Frontal cortex (tissue), 4 donors: ENCODE results near the gene KCNAB1. TPM values are rescaled to one million over a fixed set of nuclear protein-coding genes. Genes with fewer than 3 reads are reported as not detected.
"Not testable (repeated sequence)": the region's sequence is repeated elsewhere in the genome, so short reads cannot be mapped to it uniquely, and the experiment has no call there.

Experiments used
- DNase-seq, 2 donors: peaks; one replicate each; pipeline ENCODE4 v3.0.0; 2012; ENCODE audit warnings: low spot score in 2 of 2
- FAIRE-seq: peaks from 2 replicates; lab custom pipeline; 2012; peaks lifted over from hg19 to GRCh38; lab: Jason Lieb, UNC
- total RNA-seq: library from RNA; depleted of rRNA; stranded (reverse); fragments of >200 nt; gene quantifications from one replicate; pipeline ENCODE4 v1.2.3, GENCODE V29; 2014
- donor health status: control.
- donor health status: control.
- donor health status: control.

KCNAB1 gene
- total RNA-seq, 1 donor from 2014 or later = 31.4 TPM

DNA sequence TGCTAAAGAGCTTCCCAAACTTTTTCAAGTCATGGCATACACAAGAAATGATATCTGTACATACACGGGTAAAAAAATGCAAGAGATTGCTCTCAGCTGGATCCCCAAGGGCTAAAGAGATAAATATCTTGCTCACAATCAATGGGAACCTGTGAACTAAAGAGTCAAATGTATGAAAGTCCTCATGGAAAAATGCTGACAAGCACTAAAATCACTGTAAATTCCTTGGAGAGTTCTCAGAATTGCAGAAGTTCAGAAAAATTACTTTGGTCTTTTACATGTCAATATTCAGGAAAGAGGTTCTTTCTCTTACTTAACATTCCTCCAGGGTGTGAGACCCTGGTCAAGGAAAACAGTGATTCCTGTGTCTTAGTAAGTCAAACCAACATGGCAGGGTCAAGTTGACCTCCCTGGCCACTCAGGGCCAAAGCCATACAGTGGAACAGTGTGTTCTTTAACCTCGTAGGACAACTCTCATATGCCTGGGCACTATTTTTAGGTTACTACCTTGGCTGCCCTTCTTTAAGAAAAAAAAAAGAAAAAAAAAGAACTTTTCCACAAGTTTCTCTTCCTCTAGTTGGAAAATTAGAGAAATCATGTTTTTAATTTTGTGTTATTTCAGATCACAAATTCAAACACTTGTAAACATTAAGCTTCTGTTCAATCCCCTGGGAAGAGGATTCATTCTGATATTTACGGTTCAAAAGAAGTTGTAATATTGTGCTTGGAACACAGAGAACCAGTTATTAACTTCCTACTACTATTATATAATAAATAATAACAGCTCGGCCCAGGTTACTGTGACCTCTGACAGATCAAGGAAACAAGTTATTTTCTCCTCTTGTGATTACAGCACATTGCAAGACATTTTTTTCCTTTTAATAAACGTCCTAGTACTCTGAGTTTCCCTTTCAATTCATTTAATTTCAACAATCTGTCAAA lies 422.0 kb downstream of the KCNAB1 start:
- DNase-seq (no peak), FAIRE-seq (no peak)

DNA sequence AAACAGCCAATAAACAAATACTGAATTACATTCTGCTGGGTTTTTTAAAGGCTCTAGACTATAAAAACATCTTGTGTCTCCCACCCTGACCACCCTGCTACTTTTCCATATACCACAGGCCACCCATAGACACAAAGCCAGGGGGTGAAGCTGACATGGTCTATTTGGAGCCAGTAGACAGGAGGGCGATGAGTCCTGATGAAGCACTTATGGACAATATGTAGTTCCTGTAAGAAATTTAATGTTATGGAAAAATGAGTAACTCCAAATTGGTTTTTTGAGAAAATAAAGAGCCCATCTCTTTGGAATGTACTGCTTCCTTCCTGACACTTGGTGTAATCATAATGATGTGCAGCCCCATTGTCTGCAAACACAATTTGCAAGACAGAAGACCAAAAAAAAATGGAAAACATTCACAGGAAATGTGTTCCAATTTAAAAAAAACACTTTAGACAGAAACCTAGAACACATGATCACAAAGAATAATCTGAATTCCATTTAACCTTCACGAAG lies 422.7 kb downstream of the KCNAB1 start:
- no peak for DNase-seq
- FAIRE-seq = no peak

DNA sequence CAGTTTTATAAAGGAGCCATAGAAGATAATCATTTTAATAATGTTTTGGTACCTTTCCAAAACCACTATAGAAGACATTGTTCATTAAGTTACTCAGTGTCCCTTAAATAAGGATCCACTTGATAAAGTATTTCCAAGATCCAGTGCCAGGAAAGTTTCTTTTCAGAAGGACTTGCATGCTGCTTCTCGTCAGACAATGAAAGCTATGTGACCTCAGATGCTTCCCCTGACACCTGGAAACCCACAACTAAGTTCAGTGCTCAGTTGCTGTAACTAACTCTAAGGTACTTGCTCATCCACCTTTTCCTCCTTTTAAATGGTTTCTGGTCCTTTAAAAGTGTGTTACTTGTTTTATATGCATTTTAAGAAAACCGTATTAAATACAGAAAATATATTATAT lies 427.3 kb downstream of the KCNAB1 start:
- no peak for FAIRE-seq
- DNase-seq = no peak

DNA sequence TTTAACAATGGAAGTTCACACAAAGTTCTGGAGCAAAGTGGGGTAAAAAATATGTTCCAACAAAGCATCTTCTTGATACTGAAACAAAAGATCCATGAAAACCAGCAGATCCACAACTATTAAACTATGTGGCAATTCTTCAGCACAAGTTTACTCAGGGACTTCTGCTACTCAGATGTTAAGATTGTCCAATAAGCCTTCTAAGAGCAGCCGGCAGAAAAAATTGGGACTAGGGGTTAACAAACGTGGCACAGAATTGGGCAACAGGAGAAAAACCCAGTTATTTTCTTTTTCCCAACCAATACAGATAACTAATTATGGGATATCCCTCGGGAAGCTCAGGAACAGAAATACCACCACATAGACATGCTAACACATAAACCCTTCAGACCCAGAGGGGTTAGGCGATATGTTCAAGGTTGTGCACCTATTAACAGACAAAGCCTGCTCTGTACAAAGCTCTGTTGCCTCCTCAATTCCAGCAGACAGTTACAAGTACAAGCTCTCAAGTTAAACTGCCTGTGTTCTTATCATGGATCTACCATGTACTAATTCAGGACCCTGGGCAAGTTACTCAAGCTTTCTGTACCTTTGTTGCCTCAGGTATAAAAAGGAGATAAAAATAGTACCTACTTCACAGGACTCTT lies 427.8 kb downstream of the KCNAB1 start:
- FAIRE-seq = no peak

DNA sequence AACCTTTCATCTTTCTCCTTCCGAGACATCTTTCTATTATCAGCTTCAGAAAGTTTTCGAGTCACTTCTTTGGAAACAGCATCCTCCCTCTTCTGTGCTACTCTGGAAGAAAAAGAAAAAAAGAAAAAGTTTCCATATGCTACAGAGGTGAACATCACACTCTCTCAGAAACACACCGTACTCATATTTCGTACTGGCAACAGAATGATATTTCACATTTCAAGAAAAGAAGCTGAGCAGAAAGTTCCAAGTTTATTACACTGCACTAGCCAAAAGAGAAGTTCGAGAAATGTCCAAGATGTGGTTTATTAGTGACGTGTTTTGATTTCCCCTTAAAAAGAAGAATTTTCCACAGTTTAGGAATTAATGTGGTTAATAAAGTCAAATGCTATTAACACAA lies 428.5 kb downstream of the KCNAB1 start:
- DNase-seq (no peak), FAIRE-seq (no peak)

More for the DNA sequence above, 427.8 kb downstream of the KCNAB1 start:
- no peak for DNase-seq

DNA sequence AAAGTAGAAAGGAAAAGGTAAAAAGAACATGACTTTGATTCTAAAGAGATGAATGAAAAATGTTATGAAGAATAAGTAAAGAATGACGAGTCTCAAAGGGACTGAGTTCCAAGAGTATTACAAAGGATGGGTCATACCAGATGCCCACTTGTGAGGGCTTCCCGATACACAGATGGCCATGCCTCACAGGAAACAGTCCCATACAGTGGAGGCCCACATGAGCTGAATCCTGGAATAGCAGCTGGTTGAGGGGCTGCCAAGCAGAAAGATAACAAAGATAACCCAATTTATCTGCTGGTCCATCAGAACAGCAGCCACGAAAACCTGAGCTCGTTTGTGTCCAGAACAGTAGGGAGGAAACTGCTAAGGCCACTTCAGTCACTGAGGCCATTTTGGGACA lies 430.9 kb downstream of the KCNAB1 start:
- FAIRE-seq (no peak), DNase-seq (no peak)

DNA sequence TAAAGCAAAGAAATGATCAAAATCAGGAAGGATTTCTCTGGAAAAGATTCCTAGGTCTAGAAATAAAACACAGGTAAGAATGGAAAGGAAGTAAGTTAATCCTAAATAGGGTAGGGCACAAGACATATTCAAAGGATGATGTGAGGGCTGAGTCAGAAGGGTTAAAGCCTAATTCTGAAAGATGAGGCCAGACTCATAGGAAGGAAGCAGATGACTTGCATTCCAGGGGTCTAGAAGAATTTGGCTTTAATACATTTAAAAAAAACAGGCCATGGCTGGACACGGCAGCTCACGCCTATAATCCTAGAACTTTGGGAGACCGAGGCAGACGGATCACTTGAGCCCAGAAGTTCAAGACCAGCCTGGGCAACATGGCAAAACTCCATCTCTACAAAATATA lies 431.4 kb downstream of the KCNAB1 start:
- no peak for FAIRE-seq
- DNase-seq = no peak

DNA sequence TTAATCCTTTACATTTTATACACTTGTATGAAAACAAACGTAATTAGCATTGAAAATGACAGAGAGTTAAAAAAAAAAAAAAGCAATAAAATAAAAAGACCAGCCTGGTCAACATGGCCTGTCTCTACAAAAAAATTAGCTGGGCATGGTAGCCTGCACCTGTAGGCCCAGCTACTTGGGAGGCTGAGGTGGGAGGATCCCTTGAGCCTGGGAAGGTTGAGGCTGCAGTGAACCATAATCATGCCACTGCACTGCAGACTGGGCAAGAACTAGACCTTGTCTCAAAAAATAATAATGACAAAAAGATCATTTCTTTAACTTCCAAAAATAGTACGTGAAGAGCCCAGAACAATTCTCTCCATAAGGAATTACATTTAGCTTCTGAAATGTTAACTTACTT lies 432.6 kb downstream of the KCNAB1 start:
- no peak for DNase-seq
- FAIRE-seq = no peak

DNA sequence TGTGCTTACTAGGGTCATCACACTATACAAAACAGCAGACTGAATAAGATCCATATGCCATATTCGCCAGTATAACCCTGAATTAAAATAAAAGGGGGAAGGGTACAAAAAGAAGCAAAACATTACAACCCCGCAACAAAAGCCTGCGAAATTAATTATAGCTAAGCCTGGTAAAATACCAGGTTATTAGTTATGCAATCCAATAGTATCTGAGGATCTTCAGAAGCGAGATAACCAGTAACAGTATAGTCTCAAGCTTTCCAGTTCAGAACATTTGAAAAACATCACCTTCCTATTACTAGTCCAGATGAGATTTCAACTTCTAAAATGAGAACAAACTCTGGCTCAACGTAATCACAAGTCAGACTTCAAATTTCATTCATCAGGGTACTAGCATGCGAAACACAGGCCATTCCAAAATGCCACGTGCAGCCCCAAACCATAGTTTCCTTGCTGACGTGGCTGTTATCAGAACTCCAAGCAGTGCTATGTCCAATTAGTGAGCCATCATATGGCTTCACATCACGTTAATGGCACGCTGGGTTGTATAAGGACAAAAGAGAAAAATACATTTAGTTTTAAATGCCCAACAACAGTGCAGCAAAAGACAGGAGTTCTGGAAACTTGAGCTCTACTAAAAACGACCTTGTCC lies 433.5 kb downstream of the KCNAB1 start:
- FAIRE-seq (no peak), DNase-seq (no peak)

DNA sequence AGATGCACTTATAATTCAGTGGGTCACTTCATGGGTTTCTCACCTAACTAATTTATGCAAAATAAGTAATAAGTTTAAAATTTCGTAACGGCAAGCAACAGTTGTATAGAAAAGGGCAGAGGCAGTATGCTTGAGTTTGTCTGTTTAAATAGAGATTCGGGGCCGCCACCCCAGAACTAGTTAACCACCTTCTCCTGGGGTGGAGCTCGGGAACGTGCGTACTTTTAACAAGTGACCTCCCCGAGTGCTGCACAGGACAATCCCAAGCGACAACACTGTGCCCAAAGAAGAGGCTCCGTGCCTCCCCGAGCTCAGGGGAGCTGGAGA lies 434.1 kb downstream of the KCNAB1 start:
- DNase-seq = no peak
- FAIRE-seq = no peak

DNA sequence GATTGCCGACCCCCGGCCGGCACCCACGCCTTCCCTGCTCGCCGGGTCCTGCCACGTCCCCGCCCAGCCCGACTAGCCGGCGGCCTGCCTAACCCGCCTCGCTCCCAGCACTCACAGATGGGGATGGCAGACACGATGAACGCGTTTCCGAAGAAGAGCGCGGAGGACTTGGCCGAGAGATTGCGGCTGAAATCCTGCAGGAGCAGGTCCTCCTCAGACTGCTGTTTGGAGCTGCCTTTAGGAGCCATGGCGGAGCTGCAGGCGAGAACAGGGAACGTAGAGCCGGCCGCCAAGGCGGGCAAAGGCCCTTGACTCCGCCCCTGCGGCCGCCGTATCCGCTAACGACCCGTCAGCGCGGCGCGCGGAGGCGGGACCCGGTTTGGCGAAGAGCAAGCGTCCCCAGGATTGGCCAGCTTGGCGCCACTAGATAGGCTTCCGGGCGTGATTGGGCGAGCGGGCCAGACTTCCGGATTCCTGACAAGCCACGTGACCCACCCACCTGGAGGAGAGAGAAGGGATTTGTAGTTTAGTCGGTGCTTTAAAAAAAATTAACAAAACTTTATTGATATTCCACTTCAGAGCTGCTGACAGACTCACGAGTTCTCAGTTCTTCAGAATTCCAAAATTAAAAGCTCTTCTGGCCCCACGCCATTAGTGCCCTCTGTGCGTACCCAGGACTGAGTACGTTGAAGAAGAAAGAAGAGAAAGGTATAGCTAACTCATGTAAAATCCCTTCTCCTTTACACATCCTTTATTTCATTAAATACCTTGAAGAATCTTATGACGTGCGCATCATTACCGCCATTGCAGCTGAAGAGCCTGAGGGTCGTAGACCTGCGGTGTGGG lies 434.7 kb downstream of the KCNAB1 start, which contains the start of gene SSR3:
TSS of gene SSR3 (minus strand) at position 276 of the 846 bp plus-strand sequence. CDS start at position 248, 28 bp downstream.
- FAIRE-seq (peak; percentile 92), DNase-seq (peak; percentile 81 to 86)

DNA sequence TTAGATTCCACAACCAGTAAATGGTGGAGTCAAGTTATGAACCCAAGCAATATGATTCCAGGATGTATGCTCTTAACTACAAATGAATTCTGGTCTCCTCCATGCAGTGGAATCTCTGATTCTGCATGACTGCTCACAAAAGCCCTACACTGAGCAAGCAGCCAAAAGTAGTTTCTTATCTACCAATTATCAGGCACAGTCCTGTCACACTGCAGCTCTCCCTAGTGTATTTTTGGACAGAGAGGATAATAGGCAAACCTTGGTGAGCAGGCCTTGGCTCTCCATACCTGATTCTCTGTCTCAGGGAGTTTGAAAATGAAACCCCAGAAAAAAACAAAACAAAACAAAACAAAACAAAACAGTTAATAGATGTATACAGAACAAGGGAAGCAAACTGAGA lies 438.0 kb downstream of the KCNAB1 start:
- no peak for FAIRE-seq
- DNase-seq = no peak

DNA sequence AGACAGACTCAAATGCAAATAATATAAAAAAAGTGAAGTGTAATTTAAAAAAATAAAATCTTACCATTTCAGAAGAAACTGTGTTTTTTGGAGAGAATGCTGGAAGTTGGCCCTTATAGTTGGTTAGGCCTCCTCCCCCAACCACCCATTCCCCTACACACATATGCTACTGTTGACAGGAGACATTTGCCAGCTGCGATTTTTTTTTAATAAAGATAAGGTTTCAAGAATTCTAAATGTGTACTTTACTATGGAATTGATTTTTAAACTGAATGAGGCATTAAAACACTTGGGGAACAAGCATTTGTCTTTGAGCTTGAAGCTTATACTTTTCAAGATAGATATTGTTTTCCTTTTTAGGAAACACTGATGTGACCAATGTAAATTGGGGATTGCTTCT lies 438.9 kb downstream of the KCNAB1 start:
- FAIRE-seq (no peak), DNase-seq (no peak)

DNA sequence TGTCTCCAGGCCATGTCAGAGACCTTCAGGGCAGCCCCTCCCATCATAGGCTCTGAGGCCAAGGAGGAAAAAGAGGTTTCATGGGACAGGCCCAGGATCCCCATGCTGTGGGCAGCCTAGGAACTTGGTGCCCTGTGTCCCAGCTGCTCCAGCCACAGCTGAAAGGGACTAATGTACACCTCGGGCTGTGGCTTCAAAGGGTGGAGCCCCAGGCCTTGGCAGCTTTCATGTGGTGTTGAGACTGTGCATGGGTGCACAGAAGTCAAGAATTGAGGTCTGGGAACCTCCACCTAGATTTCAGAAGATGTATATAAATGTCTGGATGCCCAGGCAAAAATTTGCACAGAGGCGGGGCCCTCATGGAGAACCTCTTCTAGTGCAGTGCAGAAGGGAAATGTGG lies 441.2 kb downstream of the KCNAB1 start:
- no peak for DNase-seq
- no peak for FAIRE-seq

DNA sequence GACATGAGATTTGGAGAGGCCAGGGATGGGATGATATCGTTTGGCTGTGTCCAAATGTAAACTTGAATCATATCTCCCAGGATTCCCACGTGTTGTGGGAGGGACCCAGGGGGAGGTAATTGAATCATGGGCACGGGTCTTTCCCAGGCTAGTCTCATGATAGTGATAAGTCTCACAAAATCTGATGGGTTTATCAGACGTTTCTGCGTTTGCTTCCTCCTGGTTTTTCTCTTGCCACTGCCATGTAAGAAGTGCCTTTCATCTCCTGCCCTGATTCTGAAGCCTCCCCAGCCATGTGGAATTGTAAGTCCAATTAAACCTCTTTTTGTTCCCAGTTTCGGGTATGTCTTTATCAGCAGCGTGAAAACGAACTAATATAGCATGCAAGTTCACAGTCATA lies 442.1 kb downstream of the KCNAB1 start:
- DNase-seq, FAIRE-seq: not testable (repeated sequence)

DNA sequence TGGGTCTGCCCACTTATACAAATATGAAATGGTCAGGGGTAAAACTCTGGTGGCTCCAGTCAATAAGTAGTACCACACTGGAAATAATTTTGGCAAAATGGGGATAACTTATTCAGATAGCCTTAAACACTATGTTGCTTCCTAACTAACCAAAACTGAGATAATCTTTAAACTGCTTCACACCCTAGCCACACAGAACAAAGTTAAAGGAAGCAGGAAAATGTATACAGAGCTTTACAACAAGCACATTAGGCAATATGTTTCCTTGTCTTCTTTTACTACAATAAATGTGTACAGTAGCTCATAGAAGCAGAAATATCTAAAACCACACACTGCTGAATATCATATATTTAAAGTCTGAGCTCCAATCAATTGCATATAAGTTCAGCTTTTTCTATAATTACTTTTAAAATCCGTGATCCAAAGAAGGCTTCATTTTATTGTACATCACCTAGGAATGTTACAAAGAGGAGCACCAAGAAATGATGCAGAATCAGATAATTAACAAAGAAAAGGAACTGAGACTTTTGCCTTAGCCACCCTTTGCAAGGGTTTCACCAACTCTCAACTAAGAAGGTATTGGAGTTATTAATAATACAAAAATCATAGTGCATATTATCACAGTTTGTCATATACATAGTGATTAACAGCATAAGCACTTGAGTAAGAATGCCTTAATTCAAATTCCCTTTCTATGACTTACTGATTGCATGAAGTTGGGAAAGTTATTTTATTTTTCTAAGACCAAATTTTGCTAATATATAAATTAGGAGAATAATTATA lies 443.7 kb downstream of the KCNAB1 start:
- FAIRE-seq (no peak), DNase-seq (no peak)

DNA sequence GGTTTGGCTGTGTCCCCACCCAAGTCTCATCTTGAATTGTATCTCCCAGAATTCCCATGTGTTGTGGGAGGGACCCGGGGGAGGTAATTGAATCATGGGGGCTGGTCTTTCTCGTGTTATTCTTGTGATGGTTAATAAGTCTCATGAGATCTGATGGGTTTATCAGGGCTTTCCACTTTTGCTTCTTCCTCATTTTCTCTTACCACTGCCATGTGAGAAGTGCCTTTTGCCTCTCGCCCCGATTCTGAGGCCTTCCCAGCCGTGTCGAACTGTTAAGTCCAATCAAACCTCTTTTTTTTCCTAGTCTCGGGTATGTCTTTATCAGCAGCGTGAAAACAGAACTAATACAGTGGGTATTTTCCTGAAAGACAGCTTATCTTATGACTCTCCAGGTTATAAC lies 448.6 kb downstream of the KCNAB1 start:
- FAIRE-seq, DNase-seq: not testable (repeated sequence)

DNA sequence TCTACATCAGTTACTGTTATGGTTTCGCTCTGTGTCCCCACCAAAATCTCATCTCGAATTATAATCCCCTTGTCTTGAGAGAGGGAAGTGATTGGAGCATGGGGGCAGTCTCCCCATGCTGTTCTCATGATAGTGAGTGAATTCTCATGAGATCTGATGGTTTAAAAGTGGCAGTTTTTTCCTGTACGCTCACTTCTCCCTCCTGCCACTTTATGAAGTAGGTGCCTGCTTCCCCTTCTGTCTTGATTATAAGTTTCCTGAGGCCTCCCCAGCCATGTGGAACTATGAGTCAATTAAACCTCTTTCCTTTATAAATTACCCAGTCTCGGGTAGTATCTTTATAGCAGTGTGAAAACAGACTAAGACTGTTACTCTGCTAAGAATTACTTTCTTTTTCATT lies 449.5 kb downstream of the KCNAB1 start:
- FAIRE-seq, DNase-seq: not testable (repeated sequence)

DNA sequence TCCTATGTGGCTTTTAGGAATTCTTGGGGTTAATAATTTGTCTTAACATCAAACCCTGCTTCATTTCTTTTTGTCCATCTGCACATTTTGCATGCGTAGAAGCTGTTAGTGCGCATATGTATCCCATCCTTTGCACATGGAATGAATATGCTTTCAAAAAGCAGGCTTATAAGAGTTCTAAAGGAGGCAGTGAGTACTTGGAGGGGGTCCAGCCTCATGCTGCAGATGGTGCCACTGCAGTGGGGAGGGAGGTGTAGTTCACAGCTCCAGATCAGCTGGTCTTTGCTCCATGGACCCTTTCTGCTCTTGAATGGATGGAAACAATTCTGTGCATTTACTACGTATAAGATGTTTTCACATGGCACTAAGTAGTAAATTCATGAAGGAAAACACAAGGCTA lies 455.3 kb downstream of the KCNAB1 start:
- FAIRE-seq (no peak), DNase-seq (no peak)
